GM19099 (cell line): ENCODE data around the gene FAM3D.

Experiments used
- POLR2A ChIP-seq: IDR thresholded peaks from 3 replicates; pipeline ENCODE4 v1.6.1; 2011; ENCODE audit warnings: low read depth; ENCODE audit not compliant: insufficient read length; ENCODE audit errors: extremely low read depth

FAM3D gene

DNA sequence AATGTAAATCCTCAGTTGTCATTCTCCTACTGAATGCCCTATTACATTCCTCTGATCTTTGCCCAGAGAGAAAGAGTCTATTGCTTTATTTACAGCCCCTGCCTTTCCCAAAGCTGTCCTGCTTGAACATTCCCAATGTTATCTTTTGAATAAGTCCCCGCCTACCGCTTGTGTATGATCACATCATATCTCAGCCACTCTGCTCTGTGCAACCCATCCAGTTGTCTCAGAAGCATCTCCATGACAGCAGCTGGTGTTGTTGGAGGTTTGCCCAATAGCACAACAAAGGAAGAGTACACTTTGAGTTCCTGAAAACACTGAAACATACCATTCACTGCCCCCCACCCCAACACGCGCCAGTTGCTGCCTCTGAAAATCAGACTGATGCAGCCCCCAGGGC lies 22.0 kb upstream of the FAM3D start:
- no peak for TF ChIP-seq POLR2A

DNA sequence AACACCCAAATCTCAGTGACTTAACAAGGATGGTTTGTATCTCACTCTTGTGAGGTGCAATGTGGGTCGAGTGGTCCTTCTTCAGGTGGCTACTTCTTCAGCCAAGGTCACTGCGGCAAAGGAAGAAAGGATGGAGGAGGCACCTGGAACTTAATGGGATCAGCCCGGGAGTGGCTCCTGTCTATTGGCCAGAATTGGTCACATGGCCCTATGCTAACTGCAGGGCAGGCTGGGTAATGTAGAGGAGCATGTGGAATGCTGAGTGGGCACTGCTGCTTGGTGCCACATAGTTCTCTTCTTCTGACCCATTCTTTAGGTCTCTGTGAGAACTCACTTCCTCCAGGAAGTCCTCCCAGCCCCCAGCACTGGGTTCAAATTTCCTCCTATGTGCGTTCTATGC lies 20.3 kb upstream of the FAM3D start:
- TF ChIP-seq POLR2A: no peak

DNA sequence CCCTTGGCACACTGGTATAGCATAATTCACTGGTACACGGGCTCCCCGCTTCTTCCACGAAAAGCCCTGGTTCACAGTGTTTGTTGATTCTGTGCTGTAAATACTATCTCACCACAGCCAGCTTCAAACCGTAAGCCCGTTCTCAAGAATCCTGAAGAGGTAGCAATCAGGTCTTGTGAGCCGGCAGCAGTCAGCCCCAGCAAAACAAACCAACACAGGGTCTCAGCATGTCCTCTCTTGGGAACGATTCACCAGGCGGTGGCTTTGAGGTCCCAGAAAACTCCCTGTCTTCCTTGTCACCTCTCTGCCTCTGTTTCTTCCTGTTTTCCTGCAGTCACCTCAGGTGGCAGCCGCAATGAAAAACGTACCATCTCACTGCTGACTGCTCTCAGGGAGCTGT lies 19.1 kb upstream of the FAM3D start:
- no peak for TF ChIP-seq POLR2A

DNA sequence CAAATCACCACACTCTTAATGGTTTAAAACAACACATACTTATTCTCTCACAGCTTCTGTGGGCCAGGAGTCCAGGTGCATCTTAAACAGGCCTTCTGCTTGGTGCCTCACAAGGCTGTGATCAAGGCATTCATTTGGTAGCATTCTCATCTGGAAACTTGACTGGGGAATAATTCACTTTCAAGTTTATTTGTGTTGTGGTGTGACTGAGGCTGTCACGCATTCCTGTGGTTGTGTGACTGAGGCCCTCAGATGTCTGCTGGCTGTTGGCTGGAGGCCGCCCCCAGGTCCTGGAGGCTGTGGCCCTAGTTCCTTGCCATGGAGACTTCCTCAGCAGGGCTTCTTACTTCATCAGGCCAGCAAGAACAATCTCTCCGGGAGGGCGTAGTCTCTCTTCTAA lies 16.9 kb upstream of the FAM3D start:
- no peak for TF ChIP-seq POLR2A

DNA sequence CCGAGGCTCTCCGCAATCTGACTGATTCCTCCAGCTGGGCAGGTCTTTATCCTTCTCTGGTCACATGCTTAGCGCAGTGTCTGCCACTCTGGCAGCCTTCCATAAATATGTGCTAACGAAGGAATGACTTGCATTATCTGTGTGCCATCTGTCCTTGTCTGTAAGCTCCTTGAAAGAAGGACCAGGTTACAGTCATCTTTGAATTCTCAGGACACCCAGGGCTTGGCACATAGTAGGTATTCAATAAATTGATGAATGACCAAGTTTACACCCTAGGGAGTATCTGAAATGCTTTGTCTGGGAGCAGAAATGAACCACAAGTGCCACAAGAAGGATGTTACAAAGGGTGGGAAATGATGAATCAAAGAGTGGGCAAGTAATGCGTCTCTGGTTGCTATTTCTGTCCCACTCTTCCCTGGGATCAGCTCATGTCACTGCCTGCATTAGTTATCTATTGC lies 16.5 kb upstream of the FAM3D start:
- TF ChIP-seq POLR2A: no peak

DNA sequence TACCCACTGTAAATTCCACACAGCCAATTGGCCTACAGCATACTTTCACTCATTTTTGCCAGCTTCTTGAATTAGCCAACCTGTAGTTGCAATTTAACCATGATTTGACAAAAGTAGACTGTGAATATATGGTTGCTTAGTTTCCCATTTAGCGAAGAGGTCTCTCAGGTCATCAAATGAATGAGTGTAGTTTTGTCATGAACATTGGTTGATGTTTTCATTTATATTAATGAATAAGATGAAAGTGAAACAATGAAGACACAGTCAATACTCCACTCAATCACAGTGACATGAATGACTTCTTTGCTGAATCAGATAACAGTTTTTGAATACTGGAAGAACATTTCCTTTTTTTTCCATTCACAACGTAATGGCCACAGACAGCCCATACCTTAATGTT lies 15.3 kb upstream of the FAM3D start:
- TF ChIP-seq POLR2A: no peak

DNA sequence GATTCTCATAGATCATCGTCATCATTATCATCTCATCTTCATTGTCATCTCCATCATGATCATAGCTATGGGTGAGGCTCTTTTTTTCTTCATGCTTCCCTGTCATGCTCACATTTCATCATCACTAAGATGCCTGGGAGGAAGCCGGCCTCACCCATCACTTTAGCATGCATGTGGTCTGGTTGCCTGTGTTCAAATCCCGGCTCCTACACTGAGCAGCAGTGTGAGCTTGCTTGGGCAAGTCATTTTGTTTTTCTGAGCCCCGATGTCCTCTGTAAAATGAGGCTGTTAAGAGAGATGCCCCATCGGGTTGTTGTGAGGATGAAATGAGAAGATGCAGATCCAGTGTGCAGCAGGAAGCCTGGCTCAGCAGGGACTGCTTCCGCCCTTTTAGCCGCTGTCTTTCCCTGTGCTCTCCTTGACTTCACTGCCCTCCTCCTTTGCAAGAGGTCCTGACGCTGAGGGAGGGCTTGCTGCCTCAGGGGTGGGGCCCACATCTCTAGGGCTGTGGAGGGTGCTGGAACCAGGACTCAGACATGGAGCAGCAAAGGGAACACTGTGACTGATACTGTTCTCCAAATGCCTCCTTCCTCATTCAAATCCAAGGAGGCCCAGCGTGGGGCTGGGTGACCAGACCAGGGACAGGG lies 14.4 kb upstream of the FAM3D start:
- no peak for TF ChIP-seq POLR2A

DNA sequence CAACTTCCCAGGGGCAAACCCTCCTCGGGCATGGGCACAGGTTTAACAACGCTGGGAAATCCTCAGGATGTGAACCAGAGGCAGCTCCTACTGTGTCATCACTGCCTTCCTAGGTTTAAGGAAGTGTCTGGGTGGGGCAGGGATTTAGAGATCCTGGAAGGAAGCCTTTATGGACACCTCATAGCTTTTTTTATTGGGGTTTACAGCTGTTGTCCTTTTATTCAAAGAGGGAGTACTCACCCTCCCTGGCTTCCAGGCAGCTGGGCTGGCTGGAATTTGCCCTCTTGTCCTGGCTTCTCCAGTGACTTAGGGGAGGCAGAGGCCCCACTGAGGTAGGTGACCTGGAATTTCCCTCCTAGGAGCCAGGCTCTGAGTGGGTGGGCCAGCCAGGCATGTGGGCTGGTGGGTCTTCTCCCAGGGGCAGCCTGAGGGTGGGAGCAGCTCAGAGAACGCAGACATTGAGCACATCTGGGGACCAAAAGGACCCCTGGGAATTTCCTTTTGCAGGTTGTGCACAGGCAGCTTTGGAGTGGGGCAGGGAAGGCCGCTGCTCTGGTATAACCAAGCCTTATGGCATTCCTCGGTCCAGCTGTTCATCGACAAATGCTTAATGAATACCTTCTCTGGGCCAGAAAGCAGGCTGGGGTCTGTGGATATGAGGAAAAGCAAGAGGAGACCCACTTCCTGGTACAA lies 13.5 kb upstream of the FAM3D start:
- TF ChIP-seq POLR2A: no peak

DNA sequence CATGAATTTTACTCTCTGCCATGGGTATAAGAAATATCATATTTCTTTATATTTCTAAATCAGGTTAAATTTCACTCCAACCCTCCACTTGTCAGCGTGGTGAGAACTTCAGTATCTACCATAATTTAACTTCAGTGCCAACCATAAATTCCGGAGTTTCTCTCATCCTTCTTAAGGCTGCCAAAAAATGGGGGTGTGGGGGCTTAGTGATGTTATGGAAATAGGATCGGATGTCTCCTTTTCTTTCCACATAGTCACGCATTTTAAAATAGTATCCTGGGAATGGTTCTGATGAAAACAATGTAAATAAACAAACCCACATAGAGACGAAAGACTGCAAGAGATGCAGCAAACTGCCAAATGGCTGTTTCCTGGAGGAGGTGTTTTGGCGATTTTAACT lies 12.9 kb upstream of the FAM3D start:
- TF ChIP-seq POLR2A: no peak

DNA sequence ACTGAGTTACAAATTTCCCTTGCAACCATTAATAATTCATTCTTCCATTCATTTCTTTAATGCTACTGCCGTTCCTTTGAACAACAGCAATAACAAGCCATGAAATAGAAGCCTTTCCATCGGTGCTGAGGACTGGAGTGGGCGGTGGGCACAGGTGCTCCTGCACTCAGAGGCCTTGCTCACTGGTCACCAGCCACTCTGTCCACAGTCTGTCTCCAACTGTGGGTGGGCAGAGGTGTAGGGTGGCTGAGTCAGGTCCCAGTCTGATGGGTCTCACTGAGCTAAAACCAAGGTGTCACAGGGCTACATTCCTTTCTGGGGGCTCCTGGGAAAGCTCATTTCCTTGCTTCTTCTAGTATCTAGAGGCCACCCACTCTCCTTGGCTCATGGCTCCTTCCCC lies 6.3 kb upstream of the FAM3D start:
- no peak for TF ChIP-seq POLR2A

DNA sequence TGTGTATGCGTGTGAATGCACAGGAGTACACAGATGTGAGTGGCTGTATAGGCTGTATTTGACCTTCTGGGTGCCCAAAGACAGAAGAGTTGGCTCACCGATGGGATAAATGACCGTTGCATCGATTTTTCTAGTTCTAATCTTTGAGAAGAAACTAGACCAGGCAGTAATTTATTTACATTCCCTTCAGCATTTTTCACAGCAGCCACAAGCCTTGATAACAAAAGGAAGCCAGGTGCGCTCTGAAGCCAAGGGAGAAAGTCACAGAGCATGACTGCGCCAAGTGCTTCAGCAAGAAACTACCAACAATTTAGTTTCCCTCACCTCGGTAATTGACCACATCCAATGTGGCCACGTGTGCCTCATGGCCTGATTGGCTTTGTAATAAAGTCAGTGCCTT lies 5.9 kb upstream of the FAM3D start:
- no peak for TF ChIP-seq POLR2A

DNA sequence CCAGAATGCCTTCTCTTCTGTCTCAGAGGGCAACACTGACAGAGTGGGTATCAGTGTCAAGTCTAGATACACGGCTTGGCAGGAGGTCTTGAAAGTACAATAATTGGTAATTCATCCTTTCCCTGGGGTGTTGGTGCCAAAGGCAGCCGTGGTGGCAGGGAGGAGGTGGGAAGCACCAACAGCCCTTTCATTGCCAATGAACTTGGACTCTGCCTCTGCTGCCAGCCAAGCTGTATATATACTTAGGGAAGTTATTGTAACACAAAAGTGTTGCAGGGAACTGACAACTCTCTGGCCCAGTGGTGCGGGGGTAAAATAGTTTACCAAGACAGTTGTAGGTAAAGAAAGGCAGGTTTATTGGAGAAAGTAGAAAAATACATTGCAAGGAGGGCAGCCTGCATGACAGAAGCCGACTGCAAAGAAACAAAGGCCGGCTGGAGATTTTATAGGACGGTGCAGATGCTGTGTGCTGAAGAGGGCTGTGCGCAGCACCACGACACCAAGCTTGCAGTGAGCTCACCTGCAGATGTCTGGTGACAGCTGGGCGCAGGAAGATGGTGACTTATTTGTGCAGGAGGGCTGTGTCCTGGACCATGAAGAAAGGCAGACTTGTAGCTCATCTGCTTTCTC lies 4.0 kb upstream of the FAM3D start:
- no peak for TF ChIP-seq POLR2A

DNA sequence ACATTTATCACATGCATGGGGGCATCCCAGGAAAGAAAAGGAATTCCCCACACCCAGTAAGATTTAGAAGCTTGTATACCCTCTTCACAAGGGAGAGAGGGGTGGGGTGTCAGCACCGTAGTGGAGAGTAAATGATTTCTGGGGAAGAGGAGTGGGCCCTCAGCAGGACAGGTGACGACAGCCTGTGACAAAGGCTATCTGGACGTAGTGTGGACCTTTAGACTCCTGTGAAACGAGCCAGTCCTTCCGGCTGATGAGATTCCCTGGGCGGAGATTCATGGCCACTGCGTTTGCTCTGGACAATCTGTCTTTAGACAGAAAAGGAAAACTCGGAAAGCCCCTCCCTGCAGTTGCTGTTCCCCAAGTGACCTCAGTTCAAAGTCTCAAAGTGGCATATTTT lies 1.7 kb upstream of the FAM3D start:
- no peak for TF ChIP-seq POLR2A

DNA sequence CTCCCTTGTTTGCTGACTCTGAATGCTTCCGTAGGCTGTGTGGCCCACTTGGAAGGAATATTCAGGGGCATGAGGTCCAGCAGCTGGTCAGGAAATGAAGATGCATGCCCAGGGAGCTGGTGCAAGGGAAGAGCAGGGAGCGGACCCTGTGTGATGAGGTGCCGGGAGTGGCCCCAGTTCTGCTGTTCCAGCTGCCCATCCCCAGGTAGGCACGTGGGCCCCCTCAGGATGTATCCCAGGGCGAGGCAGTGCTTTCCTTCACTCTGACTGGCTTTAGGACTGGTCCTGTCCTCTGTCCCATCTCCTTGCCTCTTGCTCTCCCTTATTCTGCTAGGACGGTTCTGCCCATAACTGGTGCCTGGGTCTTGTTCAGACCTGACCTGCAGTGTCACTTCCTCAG lies 1.1 kb upstream of the FAM3D start:
- TF ChIP-seq POLR2A: no peak

DNA sequence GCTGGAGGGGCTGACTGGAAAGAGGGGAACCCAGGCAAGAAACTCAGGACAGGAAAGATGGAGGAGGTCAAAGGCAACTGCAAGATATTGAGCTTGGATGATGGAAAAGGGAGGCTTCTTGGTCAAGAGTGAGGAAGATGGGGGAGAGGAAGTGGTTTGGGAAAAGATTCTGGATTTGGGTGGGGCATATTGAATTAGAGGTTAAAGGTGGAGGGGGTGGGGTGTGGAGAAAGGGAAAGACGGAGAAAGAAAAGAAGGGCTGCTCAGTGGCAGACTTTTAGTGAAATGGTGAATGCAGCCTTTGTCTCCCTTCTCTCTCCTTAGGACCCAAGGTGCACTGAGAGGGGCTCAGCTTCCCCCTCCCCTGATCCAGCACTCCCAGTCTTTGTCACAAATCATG lies 655 bp upstream of the FAM3D start:
- no peak for TF ChIP-seq POLR2A

DNA sequence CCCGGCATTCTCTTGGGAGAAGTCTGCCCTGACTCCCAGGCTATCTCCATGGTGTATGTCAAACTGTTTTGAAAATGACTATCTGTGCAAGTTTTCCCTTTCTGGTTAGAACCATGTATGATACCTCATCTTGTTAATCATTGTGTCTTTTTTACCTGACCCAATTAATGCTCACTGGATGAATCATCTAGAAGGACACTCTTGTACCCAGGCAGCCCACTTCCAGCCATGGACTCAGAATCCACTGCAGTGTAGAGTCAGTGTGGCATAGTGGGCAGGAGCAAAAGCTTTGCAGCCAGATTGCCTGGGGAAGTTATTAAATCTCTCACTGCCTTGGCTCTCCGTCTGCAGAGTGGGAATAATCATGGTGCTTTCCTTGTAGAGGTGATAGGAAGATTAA lies 1.2 kb downstream of the FAM3D start:
- no peak for TF ChIP-seq POLR2A
